CD4-positive, alpha-beta T cell treated with Interleukin-10 for 1 hour (primary cell): ENCODE results near the gene PIK3R5.

Experiments
- DNase-seq: peaks from one replicate; pipeline ENCODE4 v3.0.0-alpha.2; 2020

Gene PIK3R5

DNA sequence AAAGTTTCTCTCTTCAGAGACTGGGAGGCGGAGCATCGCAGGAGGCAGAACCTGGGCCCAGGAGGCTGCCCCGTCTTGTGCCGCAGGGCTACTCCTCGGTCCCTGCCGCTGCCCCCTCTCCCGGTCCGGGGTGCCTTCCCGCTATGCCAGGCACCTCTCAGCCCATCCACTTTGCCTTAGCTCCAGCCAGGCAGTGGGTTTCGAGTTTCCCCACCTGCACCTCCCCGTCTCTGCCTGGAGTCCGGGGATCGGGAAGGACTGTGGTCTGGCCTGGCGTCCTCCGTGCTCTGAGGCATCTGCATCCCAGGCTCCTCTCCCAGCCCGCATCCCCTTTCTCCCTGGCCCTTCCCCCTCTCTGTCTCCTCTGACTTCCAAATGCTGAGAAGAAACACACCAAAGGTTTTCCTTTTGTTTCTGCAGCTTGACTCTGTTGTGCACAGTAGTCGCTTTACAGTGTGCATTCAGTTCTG lies 71.3 kb downstream of the PIK3R5 start:
- no peak for DNase-seq

DNA sequence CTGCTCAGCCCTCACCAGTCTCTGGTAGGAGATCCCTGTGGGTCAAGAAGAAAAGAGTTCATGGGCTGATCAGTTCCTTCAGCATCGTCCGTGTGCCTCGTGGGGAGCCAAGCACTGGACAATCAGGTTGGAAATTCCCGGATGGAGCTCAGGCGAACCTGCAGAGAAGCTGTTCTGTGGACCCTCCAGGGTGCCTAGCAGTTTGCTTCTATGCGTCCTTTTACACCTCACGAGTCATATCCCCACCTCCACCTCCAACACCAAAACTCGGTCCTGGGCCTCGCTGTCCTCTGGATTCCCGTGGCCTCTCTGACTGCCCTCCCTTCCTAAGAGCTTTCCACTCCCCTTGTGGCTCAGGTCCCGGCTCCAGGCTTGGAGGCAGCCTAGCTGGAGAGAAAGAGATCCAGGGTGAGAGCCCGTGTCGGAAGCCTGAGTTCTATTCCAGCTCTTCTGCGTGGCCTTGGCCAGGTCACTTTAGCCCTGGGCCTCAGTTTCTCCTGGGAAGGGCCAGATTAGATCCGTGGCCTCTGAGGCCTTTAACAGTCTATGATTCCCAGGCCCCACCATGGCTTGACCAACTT lies 71.8 kb downstream of the PIK3R5 start:
- no peak for DNase-seq

DNA sequence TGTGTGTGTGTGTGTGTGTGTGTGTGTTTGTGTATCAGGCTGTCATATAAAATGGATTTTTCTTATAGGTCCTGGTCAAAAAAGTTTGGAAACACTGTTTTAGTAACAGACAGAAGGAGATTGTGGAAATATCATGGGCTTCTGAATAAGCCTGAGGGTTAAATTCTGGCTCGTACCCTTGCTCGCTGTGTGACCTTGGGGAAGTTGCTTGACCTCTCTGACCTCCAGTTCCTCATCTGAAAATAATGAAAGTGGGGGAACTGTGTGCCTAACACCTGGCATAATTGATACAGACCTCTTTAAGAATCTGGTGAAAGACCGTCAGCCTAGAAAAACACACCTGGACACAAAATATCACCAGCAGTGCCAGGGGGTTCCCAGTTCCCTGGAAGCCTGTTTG lies 72.4 kb downstream of the PIK3R5 start:
- DNase-seq, result no peak

DNA sequence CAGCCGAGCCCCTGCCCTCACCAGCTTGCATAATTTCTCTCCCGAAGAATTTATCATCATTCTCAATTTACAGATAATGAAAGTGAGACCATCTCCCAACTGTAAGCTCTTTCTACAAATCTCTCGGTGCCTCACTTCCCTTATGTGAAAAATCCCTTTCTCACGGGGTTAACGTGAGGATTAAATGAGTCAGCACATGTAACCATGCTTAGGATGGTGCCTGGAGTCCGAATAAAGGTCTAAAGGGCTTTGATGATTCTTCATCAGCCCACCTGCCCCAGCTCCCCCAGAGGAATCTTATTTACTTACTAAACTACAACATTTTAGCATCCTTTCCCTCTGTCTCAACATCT lies 73.2 kb downstream of the PIK3R5 start:
- DNase-seq, result no peak

DNA sequence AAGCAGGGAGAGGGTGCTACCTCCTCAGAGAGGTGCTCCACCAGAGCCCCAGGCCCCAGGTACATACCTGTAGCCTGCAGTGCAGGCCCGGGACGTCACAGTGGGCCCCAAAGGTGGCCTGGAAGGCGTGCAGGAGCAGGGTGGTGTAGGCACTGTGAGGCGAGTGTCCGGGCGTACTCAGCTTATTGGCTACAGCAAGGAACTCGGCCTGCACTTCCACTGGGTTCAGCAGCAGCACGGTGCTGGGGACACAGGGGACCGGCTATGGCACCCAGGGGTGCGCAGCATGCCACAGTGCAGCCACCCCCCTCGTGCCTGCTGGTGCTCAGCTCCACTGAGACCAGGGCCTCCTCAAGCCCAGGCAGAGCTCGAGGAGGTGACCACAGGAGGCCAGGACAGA lies 74.8 kb downstream of the PIK3R5 start:
- DNase-seq, result no peak

DNA sequence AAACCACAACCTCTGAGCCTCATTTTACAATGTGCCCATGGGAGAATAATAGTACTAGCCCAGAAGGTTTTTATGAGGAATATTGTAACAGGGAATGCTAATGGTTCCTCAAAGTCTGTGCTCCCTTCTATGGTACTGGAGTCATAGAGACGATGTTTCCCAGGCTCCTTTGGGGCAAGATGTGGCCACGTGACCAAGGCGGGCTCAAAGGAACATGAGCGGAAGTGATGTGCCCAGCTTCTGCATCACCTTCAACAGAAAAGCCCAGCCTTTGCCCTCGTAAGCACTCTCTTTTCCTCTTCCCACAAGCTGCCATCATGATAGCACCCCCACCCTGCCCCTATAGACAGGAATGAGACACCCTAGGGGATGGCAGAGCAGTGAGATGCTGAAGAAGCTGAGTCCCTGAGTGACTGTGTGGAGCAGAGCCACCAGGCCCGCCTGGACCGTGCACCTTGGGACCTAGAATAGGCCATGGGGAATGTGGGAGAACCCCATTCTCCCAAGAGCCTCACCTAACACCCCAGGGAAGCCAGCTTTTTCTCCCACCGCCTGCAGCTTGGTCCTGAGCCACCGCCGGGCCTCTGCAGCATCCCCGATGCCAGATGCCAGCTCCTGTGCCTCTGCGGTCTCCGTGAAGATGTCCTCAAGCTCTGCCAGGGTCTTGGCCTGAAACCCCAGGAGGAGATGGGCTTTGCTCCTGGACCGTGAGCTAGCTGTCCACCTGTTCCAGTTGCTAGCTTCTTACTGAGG lies 75.9 kb downstream of the PIK3R5 start:
- no peak for DNase-seq

DNA sequence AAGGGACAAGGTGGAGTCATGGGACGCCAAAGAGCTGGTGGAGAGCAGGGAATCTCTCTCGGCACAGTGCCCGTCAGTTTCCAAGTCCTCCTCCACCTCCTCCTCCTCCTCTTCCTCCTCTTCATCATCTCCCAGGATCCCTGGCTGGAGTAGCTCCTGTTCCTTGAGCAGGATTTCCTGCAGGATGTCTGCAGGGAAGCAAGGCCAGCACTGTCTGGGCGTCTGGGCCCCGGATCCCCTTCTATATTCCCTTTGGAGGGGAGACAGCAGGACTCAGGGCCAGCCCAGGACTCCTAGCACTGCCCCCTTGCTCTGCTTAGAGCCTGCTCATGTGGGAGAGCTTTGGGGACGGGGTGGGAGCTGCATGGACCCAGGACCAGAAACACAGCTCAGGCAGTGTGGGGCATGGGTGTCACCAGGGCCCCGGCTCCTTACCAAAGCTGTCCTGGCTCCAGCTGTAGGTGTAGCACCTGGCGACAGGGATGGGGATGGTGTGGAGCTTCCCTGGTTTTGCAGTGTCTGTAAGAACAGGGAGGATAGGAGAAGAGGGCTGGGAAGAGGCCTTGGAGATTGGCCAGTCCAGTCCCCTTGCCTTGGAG lies 76.7 kb downstream of the PIK3R5 start:
- no peak for DNase-seq

DNA sequence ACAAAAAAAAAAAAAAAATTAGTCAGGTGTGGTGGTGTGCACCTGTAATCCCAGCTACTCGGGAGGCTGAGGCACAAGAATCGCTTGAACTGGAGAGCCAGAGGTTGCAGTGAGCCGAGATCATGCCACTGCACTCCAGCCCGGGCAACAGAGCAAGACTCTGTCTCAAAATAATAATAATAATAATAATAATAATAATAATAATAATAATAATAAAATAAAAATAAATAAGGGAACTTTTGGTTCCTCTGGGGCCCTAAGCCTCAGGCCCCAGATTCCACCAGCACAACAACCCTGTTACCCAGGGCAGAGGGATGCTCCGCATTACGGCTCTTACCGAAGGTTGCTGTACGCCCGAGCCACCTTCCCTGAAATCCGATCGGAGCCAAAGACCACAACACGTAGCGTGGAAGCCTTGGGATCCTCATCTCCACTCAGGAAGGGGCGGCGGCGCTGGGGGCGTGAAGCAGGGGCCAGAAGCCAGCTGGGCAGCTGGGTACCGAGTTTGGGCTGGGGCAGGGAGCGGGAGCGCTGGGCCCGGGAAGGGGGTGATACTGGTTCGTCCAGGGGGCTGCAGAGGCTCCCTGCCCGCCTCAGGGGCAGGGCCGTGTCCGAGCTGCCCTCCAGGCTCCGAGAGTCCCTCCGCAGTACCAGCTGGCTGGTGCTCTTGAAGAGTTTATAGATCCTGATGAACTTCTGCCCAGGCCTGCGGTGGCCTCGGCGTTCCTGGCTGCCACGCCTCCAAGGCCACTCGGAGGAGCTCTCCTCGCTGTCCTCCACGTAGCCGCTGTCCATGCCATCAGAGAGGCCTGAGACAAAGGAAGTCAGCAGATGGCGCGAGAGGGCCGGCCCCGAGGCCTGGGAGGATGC lies 77.4 kb downstream of the PIK3R5 start:
- no peak for DNase-seq

DNA sequence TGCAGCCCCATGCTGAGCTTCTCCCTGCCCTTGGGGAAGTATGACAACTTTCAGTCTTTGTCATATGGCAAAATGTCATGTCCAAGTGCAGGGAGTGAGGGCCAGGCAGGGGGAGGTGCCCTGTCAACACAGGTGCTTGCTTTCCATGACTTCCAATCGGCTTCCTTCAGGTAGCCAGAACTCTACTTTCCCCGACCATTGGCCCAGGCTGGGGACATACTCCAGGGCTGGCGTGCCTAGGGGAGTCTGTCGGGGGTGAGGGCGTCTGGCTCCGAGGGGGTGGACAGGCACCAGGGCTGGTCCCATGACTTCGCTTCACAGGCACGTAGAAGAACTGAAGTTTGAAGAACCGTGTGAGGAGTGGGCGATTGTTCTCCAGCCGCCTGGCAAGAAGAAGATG lies 78.2 kb downstream of the PIK3R5 start:
- DNase-seq, result no peak

DNA sequence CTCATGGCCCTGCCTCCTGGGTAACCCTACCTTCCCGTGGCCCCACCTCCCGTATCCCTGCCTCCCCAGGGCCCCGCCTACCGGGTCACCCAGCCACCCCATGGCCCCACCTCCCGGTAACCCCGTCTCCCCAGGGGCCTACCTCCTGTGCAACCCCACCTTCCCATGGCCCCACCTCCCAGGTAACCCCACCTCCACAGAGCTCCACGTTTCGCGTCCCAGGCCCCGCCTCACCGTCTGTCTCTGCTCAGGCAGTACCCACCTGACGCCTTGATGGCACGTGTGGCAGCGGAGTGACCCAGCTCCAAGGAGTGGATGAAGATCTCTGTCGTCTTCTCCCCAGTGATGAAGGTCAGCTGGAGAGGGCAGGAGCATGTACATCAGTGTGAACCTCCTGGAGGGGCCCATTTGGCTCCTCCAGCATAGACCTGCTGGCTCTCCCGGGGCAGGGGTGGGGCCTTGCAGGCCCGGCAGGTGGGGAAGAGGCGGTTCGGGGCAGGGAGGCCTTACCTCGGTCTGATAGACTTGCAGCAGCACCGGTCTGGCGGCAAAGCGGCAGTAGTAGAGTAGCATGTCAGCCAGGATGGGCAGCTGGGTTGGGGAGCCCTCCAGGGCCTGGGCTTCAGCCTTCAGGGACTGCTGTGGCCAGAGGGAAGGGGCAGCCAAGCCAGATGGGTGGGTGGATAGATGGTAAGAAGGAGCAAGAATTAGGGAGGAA lies 79.4 kb downstream of the PIK3R5 start:
- DNase-seq, result no peak

DNA sequence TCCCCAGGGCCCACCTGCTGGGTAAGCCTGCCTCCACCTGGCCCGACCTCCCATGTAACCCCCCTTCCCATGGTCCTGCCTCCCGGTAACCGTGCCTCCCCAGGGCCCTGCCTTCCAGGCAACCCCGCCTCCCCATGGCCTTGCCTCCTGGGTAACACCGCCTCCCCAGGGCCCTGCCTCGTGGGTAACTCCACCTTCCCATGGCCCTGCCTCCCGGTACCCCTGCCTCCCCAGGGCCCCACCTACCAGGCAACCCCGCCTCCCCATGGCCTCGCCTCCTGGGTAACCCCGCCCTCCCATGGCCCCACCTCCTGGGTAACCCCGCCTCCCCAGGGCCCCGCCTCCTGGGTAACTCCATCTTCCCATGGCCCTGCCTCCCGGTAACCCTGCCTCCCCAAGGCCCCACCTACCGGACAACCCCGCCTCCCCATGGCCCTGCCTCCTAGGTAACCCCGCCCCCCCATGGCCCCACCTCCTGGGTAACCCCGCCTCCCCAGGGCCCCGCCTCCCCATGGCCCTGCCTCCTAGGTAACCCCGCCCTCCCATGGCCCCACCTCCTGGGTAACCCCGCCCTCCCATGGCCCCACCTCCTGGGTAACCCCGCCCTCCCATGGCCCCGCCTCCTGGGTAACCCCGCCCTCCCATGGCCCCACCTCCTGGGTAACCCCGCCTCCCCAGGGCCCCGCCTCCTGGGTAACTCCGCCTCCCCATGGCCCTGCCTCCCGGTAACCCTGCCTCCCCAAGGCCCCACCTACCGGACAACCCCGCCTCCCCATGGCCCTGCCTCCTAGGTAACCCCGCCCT lies 80.1 kb downstream of the PIK3R5 start:
- peak; percentile 60 for DNase-seq

DNA sequence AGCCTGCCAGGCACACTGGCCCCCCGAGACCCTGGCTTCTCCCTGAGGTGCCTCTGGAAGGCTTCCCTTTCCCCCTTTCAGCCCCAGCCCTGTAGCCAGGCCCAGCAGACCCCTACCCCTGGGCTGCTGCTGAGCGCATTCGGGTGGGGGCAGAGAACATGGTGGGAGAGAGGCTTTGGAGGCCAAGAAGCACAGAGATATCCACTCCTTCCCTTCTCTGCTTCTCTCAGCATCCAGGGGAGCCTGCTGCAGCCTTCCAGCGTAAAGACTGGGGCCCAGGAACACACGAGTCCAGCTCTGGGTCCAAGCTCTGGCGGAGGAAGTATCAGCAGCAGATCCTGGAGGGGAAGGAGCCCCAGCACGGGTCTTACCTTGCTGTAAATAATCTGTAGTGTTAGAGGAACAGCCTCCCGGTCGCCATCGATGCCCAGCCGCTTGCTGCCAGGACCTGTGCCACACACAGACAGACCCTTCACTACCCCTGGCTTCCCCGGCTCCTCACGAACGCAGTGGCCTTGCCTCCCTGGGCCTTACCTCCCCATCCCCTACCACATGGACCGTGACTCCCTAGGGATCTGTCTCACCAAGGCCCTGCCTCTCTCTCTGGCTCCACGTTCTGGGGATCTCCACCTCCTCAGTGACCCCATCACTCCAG lies 81.0 kb downstream of the PIK3R5 start:
- no peak for DNase-seq

DNA sequence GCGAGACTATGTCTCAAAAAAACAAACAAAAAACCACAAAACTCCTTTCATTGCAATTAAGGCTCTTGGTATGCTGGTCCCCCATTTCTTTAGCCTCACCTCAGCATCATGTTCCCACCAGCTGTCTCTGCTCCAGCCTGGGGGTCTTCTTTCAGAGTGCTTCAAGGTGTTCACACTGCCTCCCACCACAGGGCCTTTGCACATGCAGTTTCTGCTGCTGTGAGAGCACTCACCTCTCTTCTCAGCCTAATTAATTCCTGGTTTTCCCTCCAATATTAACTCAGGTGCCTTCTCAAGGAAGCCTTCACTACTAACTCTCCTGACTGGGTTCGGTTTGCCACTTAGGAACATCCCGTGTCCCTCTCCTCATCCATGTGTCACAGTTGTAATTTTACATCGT lies 82.2 kb downstream of the PIK3R5 start:
- no peak for DNase-seq

DNA sequence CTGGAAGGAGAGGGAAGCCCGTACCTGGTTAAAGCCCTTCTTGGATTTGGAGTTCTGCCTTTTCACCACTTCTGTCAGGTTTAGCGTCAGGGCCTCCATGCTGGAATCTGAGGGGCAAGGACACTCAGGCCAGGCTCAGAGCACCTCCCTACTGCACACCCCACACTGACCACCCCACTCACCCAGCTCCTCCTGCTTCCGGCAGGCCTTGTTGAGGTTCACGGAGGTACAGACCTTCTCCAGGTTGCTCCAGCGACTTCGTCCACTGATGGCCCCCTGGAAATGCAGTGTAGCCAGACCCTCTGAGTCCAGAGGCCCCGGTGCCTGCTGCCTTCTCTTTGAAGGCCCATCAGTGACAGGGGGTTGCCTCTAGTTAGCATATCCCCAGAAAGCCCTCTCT lies 83.9 kb downstream of the PIK3R5 start:
- no peak for DNase-seq

DNA sequence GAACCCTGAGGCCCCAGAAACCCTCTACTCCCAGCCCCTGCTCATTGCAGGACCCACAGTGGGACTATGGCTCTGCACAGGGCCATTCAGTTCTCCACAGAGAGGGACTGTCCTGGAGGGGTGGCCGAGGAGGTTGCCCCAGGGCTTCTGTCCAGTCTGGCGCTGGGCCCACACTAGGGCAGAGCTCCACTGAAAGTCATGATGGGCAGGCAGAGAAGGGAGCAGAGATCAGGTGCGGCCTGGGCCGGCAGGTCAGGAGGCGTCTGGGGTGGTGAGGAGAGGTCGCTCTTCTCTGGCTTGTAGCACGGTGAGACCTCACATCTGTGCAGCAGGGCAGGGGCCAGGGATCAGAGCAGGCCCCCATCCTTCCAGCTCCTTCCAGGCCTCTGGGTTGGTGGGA lies 85.0 kb downstream of the PIK3R5 start:
- no peak for DNase-seq

DNA sequence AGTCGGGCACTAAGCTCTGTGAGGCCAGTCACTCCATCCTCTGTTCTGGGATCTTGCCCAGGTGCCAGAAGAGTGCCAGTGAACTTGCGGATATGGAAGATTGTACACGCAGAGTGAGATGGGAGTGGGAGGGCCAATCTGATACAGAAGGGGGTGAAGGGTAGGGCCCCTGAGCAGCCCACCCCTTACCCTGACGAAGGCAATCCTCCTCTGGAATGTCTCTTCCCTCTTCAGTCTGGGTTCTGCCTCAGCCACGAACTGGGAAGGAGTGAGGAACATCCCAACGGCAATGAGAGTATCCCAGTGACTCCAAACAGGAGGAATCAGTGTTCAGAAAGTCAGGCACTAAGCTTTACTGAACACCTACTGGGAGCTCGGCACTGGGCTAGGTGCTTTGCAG lies 86.1 kb downstream of the PIK3R5 start:
- no peak for DNase-seq

DNA sequence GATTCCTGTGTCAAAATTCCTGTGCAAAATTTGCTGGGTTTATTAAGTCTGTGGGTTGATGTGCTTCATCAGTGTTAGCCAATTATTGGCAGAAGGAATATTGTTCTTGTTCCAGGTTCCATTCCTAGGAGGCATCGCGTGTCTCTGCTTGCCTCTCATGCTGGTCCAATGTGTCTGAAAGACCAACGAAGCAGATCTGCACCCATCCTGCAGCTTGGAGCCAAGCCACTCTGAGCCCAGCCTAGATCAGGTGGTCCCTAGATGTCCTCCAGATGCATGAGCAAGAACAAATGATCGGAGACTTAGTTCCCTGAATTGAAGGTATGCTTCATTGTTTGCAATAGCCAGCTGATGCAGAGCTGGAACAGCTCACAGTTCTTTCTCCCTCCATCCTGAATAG lies 87.5 kb downstream of the PIK3R5 start:
- DNase-seq, result no peak

DNA sequence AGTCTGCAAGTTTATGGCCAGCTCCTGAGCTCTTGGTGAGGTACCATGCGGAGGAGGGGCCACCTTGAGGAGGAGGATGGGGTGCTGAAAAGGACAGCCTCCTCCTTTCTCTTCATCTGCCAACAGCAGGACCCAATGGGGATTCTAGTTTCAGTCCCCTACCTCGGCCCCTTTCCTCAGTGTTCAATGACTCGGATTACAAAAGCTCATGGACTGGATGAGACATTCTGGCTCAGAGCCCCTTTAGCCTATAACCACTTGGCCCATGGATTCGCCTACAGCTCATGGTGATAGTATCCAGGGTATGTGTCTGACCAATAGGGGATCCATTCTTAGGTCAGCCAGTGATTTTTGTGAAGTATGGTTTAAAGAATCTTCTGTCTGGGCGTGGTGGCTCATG lies 89.5 kb downstream of the PIK3R5 start:
- DNase-seq, result no peak

DNA sequence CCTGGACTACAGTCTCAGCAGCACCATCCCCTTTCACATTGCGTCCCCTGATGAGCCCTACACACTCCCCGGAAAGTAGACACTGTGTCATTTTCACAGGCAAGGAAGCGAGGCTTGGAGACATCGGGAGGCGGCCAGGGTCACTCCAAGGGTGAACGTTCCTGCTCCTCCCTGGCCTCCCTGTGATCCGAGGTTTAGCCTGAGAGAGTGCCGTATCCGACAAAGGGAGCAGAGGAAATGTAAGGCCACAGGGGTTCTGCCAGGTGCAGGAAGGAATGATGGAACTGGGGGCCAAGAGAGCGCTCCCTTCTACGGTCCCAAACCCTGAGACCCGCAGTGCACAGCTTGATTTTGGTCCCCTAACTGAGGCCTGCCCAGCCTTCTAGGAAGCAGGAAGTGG lies 90.1 kb downstream of the PIK3R5 start:
- DNase-seq, result no peak

DNA sequence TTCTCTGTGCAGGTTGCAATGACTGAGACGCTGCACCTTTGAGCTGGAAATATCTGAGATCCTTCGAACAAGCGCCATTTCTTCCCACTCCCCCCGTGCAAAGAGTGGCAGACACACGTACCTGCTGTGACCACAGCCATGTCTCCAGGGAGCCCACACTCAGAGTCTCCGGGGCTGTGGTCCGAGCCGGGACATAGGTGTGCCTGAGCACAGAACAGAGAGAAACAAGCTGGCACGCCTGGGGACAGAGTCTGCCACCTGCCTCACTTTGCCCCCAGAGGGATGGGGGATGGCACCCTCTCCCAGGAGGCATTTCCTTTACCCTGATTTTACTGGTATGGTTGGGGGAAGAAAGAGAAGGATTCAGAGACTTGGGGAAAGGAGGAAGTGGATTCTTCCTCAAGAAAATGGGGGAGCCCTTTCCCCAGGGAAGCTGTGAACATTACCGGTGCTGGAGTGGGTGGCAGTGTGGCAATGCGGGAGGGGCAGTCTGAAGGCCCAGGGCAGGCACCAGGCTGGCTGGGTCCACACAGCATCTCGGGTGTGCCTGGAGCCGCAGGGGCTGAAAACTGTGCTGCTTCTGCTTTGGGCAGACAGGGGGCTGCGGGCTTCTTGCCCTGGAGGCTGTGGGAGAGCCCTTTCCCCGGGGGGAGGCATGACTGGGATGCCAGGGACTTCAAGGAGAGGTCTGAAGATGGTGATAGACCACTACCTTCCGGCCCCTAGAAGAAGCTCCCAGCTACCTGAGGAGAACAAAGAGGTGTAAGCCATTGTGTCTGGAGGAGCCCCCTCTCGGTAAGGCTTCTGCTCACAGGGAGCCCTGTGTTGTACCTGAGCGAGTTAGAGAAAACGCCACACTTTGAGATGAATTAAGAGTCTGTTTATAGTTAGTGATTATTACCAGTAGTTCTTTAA lies 91.4 kb downstream of the PIK3R5 start:
- no peak for DNase-seq
